DND-41 (cell line): ENCODE data around the gene OSBPL5.

ENCODE experiments used
- EZH2 ChIP-seq: IDR thresholded peaks from 3 replicates; pipeline ENCODE4 v1.6.1; 2012; ENCODE audit warnings: borderline replicate concordance, low read depth, mild to moderate bottlenecking, moderate library complexity, low read length, inconsistent platforms; ENCODE audit not compliant: severe bottlenecking
- TF ChIP-seq, protein P1 (sequence below): IDR thresholded peaks from 2 replicates; pipeline ENCODE4 v1.5.1; 2012; ENCODE audit warnings: borderline replicate concordance, low read length, moderate library complexity, mild to moderate bottlenecking; ENCODE audit not compliant: poor library complexity, severe bottlenecking; ENCODE audit errors: extremely low read depth

GRCh38 chr11:3180869-3181268 is 15.8 kb upstream of the OSBPL5 start:
- TF ChIP-seq, protein P1, sequence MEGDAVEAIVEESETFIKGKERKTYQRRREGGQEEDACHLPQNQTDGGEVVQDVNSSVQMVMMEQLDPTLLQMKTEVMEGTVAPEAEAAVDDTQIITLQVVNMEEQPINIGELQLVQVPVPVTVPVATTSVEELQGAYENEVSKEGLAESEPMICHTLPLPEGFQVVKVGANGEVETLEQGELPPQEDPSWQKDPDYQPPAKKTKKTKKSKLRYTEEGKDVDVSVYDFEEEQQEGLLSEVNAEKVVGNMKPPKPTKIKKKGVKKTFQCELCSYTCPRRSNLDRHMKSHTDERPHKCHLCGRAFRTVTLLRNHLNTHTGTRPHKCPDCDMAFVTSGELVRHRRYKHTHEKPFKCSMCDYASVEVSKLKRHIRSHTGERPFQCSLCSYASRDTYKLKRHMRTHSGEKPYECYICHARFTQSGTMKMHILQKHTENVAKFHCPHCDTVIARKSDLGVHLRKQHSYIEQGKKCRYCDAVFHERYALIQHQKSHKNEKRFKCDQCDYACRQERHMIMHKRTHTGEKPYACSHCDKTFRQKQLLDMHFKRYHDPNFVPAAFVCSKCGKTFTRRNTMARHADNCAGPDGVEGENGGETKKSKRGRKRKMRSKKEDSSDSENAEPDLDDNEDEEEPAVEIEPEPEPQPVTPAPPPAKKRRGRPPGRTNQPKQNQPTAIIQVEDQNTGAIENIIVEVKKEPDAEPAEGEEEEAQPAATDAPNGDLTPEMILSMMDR, result no peak
- no peak for TF ChIP-seq EZH2
